A673 (cell line): ENCODE results near the gene CCDC201.

Experiments
- EZH2 ChIP-seq: fragments of 200-600 bp; sonication (generic); IDR thresholded peaks from 2 replicates; pipeline ENCODE4 v1.6.1; 2017; ENCODE audit warnings: borderline replicate concordance, low read depth, mild to moderate bottlenecking, mixed read lengths, antibody characterized with exemption, low read length; ENCODE audit not compliant: poor library complexity, severe bottlenecking
- TF ChIP-seq, protein P1 (sequence below): fragments of 300-800, 200-600 bp; sonication (generic); conservative IDR thresholded peaks from 2 replicates; pipeline ENCODE4 v1.5.1; 2017; ENCODE audit warnings: low read depth, mild to moderate bottlenecking, antibody characterized with exemption, low read length, moderate library complexity, mixed read lengths

- TF ChIP-seq, protein P1, sequence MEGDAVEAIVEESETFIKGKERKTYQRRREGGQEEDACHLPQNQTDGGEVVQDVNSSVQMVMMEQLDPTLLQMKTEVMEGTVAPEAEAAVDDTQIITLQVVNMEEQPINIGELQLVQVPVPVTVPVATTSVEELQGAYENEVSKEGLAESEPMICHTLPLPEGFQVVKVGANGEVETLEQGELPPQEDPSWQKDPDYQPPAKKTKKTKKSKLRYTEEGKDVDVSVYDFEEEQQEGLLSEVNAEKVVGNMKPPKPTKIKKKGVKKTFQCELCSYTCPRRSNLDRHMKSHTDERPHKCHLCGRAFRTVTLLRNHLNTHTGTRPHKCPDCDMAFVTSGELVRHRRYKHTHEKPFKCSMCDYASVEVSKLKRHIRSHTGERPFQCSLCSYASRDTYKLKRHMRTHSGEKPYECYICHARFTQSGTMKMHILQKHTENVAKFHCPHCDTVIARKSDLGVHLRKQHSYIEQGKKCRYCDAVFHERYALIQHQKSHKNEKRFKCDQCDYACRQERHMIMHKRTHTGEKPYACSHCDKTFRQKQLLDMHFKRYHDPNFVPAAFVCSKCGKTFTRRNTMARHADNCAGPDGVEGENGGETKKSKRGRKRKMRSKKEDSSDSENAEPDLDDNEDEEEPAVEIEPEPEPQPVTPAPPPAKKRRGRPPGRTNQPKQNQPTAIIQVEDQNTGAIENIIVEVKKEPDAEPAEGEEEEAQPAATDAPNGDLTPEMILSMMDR = no peak
- no peak for TF ChIP-seq EZH2
Measured at GRCh38 chr7:45898222-45898621, 25.3 kb upstream of the CCDC201 start.
